ENCODE results near the gene STON2.

DNA sequence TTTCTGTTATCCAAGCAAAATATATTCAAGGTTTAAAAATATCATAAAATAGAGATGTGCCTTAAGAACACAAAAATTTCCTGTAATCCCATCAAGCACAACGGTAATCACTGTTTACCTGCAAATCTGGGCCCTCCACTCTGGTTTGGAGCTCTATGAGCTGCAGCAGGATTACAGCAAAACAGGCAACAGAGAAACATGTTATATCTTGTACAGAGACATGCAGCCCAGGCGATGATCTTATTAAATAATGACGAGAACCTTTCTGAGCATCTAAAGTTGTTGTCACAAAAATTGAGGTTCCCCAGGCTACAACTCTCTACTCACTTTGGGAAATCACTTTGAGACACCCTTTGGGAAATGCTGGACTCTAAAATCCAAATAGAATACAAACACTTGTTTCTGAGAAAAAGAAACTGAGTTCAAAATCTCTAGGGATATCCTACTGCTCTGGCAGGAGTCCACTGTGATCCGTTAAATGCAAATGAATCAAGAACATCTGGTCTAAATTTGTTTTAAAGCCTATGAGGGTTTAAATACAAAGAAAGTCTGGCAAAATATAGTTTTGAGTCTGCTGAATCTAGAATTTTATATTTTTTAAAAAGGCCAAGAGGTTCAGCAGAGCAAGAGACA is 36.3 kb downstream of the STON2 start:
- TF ChIP-seq, protein P1, sequence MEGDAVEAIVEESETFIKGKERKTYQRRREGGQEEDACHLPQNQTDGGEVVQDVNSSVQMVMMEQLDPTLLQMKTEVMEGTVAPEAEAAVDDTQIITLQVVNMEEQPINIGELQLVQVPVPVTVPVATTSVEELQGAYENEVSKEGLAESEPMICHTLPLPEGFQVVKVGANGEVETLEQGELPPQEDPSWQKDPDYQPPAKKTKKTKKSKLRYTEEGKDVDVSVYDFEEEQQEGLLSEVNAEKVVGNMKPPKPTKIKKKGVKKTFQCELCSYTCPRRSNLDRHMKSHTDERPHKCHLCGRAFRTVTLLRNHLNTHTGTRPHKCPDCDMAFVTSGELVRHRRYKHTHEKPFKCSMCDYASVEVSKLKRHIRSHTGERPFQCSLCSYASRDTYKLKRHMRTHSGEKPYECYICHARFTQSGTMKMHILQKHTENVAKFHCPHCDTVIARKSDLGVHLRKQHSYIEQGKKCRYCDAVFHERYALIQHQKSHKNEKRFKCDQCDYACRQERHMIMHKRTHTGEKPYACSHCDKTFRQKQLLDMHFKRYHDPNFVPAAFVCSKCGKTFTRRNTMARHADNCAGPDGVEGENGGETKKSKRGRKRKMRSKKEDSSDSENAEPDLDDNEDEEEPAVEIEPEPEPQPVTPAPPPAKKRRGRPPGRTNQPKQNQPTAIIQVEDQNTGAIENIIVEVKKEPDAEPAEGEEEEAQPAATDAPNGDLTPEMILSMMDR (IDR thresholded peaks at IDR 0.05) = no peak
- no peak for TF ChIP-seq POLR2A (IDR thresholded peaks at IDR 0.05)

All from body of pancreas (tissue), 4 donors.